Stimulated activated CD4-positive, alpha-beta T cell treated with anti-CD3 and anti-CD28 coated beads, Interleukin-12 subunit alpha, Interleukin-12 subunit beta, amount 100 ng/mL, for 48 hours (primary cell): ENCODE results near the gene MTSS2.

Source experiments
- DNase-seq, 3 donors: peaks; one replicate each; pipeline ENCODE4 v3.0.0-alpha.2; 2020; ENCODE audit warnings: low read depth in 2 of 3, low spot score in 1 of 3

The MTSS2 gene, protein sequence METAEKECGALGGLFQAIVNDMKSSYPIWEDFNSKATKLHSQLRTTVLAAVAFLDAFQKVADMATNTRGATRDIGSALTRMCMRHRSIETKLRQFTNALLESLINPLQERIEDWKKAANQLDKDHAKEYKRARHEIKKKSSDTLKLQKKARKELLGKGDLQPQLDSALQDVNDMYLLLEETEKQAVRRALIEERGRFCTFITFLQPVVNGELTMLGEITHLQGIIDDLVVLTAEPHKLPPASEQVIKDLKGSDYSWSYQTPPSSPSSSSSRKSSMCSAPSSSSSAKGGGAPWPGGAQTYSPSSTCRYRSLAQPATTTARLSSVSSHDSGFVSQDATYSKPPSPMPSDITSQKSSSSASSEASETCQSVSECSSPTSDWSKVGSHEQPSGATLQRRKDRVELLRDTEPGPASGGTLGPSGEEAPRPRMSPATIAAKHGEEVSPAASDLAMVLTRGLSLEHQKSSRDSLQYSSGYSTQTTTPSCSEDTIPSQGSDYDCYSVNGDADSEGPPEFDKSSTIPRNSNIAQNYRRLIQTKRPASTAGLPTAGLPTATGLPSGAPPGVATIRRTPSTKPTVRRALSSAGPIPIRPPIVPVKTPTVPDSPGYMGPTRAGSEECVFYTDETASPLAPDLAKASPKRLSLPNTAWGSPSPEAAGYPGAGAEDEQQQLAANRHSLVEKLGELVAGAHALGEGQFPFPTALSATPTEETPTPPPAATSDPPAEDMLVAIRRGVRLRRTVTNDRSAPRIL

DNA sequence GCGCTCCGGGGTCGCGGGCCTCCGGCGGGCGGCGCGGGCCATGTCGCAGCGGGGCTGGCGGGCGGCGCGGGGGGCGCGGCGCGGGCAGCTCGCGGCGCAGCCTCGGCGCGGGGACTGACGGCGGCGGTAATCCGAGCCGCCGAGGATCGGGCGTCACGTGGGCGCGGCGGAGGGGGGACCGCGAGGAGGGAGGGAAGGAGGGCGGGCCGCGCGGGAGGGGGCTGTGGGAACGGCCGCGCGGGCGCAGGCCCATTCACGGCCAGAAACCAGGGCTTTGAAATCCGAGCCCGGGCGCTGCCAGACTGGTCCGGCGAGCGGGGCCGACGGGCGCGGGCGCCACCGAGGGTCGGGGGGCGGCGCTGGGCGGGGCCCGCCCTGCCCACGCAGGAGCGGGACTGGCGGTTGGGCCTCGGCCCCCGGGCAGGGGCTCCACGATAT, at the start of gene MTSS2:
TSS of gene MTSS2 (minus strand) at position 116 of the 438 bp plus-strand sequence. CDS start 262 bp downstream, outside the sequence.
- DNase-seq, result no peak

DNA sequence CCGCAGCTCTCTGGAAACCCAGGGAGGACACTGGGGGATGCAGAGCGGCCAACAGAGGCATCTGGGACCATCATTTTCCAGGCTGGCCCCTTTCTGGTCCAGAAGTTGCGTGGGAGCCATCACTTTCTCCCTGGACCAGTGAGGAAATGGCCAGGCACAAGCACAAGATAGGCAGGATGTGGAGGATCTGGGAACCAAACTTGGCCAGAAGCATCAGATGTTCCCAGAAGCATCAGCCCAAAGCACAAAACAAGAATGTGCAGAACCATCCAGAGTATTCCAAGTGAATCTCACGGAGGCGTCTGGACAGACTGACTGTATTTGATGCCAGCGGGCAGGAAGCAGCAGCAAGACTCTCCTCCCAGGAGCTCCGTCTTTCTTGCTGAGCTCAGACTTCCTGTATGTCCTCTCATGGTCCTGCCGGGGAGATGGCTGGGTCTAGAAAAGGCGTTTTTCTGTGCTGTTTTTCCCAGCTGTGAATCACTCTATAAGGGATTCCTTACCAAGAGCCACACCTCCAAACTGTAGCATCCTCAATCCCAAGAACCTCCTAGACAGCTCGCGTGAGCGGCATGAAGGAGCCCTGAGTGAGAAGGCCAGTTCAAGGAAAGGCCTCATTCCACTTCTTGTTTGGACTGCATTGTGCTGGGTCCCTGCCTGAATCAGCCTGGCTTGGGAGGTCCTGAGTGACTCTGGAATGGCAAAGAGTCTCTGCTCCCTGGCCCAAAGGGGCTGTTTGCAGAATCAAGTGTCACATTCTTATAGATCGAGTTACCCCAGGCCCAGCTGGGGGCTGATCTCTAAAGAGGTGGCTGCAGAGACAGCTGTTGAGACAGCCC, 49.5 kb upstream of the MTSS2 start:
- no peak for DNase-seq

DNA sequence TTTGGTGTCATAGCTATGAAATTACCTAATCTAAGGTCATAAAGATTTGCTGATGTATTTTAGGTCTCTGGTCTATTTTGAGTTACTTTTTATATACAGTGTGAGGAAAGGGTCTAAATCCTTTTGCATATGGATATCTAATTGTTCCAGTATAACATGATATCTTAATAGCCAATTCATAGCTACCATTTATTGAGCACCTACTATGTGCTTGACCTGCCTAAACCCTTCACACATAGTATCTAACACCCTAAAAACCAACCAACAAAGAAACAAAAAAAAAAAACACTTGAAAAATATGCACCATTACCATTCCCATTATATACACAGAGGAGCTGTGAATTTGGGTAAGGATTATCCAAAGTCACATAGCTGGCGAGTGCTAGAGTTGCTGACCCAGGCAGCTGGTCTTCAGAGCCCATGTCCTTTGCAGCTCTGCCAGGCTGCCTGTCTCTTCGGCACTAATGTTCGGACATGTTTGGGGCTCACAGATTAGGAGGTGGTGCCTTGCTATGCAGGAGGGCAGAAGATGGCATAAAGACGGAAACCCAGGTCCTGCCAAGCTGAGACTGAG, 48.8 kb upstream of the MTSS2 start:
- DNase-seq, result no peak

DNA sequence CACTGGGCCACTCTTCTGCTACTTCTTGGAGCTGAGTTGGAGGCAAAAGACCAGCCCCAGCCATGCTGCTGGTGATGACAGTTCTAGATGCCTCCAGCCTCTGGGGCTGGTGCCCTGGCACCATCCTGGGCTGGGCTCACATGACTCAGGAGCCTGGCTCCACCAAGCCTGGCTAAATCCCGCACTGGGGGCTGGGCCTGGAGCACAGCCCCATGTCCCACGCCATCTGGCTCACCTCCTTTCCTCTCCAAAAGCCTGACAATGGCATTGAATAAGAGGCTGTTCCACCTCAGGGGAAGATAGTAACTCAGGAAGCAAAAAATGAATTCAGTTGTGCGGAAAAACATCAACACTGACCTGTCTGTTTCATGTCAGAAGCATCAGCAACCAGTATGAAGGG, 45.1 kb upstream of the MTSS2 start:
- DNase-seq, result no peak

DNA sequence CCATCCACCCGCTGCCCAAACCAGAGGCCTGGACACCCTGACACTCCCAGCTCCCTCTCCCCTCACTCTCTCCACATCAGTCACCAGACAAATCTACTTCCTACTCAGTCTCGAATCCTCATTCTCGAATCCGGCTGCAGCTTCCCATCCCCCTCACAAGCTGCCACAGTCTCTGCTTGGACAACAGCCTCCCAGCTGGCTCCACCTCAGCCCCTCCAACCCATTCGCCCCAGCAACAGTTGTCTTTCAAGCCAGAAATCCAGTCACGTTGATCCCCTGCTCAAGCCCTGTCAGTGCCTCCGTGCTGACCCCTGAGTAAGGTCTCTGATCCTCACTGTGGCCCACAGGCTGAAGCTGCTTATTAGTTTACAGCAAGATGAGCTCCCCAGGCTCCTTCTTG, 44.2 kb upstream of the MTSS2 start:
- no peak for DNase-seq

- no peak for DNase-seq
These were observed 43.4 kb upstream of the MTSS2 start for GRCh38 chr16:70729292-70729691.

DNA sequence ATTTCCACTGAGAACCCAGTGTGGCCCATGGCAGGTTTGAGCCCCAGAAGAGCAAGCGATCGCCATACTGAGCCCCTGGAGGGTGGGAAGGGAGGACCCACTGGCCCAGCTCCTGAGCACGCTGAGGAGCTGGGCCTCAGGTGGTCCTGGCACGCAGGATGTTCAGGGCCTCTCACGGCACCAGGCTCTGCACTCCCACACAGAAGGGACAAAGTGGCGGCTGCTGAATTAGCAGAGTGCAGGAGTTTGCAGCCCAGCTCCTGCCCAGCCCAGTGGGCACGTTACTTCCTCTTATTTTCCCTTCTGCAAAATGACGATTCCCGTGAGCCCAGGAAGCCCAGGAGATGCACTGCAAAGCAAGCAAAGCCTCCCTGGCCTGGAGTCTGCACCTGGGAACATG, 42.3 kb upstream of the MTSS2 start:
- DNase-seq, result no peak

DNA sequence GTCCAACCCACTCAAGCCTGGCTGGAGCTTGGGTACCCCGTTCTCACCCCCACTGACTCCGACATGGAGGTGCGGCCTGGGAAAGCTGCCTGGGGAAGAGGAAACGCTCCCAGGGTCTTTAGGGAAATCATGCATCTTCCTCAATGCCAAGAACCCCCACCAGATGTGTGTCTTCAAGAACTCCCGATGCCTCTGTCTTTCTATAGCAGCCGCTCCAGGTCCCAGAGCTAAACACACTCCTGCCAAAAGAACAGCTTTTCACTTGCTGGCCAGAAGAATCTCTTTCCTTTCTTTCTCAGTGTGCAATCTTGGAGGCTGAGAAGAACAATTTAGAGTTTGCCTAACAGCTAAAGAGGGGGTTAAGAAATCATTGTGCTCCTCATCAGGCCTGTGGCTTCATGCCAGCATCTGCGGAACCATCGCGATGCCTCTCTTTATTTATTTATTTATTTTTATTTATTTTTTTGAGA, 41.1 kb upstream of the MTSS2 start:
- DNase-seq, result no peak

GRCh38 chr16:70725912-70726828, 40.3 kb upstream of the MTSS2 start:
- DNase-seq, result no peak

GRCh38 chr16:70725024-70725911, 39.4 kb upstream of the MTSS2 start:
- DNase-seq, result no peak

DNA sequence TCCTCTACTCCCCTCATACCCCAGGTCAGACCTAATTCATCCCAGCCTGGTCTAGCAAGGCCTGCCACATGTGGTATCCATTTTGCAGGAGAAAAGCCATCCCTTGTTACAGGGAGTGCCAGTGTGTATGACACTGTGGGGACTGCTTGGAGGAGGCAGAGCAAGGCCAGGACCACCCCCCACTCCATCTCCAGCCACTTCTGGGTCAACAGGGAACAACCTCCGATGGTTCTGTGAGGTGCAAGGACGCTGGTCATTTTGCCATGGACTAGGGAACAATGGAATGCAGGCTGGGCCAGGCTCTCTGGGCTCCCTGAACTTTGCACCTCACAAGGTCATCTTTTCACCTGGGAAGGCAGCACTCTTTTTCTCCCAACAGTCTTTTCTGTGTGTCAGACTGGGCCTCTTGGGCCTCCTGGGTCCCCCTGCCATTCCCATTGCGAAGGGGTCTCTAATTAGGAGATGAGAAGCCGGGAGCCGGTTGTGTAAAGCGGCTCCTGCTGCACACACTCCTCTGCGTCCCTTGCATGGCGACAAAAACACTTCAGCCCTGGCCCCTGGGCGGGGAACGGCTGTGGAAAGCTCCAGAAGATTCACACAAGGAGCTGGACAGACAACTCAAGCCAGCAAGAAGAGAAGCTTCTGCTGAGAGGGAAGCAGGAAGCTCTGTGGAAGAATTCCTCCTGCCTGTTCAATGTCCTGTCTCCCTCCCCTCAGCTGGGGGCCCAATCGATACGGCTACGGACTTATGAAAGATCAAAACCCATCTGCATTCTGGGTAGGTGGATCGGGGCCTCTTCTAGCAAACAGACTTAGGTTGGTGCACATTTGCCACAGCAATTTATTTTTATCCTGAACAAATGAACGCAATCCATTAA, 38.5 kb upstream of the MTSS2 start:
- DNase-seq, result no peak

DNA sequence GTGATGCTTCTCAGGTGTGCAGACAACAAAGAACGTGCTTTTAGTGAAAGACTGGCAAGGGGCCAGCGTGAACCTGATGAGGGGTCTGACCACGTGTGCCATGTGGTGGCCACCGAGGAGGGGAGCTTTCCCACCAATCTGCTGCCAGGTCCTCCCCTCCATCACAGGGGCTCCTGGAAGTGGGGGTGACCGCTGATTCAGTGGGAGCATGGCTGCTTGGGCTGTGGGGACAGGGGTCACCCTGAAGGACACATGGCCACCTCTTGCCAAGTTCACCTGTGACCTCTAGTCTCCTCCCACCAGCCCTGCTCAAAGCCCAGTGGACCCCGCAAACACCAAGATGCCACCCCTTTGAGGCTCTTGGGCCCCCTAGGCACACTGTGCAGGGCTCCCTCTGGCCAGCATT, 37.9 kb upstream of the MTSS2 start:
- DNase-seq, result no peak

GRCh38 chr16:70721202-70721963, 35.5 kb upstream of the MTSS2 start:
- no peak for DNase-seq

DNA sequence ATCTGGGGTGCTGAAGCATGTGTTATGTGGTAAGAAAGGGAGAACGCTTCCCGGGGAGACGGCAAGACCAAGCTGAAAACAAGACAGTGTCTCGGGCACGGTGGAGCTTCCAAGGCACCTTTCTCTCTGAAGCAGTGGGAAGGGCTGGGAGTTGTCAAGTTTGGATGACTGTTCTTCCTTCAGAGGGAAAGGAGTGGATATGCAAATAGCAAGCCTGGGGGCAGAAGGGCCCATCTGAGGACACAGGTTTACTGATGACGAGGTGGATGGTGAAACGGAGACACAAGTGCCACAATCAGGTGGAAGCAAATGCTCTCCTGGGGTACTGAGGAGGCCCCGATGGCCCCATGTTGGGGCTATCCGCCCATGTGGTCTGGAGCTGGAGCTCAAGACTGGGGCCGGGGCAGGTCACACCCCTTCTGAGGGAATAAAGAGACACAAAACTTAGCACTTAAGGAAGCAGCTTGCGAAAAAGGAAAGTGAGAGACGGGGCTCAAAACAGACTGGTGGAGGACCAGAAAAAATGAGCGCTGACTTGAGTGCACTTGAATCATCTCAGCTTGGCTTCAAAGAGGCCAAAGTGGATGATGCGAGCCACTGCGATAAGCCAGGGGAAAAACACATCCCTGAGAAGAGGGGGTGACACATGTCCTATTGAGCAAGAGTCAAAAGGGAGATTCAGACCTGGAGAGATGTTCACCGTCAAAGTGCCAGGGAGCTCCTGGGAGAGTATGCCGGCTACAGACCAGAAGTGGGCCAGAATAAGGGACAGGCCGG, 34.8 kb upstream of the MTSS2 start:
- DNase-seq, result no peak

GRCh38 chr16:70717065-70717464, 31.2 kb upstream of the MTSS2 start:
- no peak for DNase-seq

GRCh38 chr16:70715860-70716357, 30.1 kb upstream of the MTSS2 start:
- DNase-seq, result no peak
